ENCODE results near the gene CRADD.
"Not testable (repeated sequence)": the region's sequence is repeated elsewhere in the genome, so short reads cannot be mapped to it uniquely, and the experiment has no call there.

Gene CRADD

GRCh38 chr12:93883436-93884154 is 206.4 kb downstream of the CRADD start:
- DNase-seq: no peak

- DNase-seq: no peak
Observed at GRCh38 chr12:93884794-93885460, 207.8 kb downstream of the CRADD start.

DNA sequence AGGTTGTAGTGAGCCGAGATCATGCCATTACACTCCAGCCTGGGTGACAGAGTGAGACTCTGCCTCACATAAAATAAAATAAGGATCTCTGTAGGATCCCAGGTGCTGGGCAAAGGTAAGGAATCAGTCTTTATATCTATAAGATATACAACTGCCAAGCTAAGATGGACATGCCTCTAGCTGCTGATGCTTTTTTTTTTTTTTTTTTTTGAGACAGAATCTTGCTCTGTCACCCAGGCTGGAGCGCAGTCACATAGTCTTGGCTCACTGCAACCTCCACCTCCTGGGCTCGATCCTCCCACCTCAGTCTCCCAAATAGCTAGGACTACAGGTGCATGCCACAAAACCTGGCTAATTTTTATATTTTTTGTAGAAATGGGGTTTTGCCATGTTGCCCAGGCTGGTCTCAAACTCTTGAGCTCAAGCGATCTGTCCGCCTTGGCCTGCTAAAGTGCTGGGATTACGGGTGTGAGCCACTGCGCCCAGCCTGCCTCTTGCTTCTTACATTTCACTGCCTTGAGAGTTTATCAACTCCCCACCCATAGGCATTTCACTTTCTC is 208.9 kb downstream of the CRADD start:
- not testable (repeated sequence) for DNase-seq

- no peak for DNase-seq
Observed at GRCh38 chr12:93886533-93887511, 209.6 kb downstream of the CRADD start.

DNA sequence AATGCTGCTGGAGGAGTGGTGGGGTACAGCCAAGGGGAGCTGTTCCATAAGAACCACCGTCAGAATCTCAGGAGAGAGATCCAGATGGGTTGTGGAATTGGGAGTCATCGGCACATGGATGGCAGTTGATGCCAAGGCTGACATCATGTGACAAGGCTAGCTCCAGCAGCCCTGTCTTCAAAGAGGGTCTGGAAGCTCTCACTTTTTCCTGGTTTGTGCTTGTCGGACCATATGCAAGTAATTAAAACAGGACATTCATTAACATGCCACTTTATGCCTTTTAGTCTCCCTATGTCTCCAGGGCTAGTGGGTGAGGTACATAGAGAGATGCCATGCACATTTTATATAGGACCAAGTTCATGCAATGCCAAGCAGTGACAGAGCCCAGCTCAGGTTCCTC is 211.8 kb downstream of the CRADD start:
- no peak for DNase-seq

GRCh38 chr12:93889516-93890212 is 212.5 kb downstream of the CRADD start:
- DNase-seq: no peak

DNA sequence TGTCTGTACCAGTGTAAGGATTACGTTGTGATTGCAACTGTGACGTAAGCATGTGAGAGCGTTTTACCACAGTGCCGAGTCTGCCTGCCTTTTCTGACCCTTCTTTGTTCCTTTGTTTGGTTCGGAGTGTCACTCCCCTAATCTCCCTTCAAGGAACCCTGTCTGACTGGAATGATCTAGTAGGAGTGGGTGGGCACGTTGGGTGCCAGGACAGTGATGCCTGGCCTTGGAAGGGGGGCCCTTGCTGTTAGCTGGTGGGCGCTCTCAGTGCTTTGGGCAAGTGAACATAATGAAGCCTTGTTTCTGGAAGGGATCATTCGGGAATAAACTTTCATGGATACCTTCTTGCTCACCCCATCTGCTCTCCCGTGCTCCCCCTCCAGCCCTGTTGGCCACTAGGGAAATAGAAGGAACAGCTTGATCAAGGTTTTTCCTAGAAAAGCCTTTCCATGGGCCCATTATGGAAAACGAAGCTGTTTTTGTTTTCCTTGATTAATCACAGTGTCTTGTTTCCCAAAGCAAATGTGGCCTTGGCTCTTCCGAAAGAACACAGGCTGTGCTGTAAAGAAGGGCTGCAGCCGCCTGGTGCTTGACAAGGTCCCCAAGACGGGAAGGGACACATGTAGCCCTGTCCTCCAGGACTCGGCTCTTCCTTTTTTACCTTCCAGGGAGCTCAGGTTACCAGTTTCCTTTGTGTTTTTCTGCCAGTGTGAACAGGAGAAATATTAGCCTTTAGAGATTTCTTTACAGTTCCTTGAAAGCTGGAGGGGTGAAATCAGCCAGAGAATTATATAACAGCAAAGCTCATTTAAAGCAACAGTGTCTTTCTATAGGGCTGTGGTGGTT is 215.5 kb downstream of the CRADD start:
- peak; percentile 40 for DNase-seq

- DNase-seq: no peak
Observed at GRCh38 chr12:93894391-93895088, 217.4 kb downstream of the CRADD start.

DNA sequence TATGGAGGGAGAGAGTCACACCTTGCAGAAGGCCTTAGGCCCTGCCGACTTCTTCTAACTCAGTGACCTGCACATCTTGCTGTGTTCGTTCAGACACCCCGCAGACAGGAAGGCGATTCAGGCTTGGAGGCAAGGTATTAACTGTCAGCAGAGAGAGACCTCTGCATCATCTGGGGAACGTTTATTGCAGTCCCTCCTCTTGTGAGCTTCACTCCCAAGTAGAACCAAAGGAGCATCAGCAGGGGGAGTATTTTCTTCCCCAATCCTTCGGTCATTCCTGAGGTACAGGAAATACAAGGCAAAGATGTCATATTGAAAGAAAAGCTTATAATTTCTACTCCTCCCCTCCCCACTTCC is 217.9 kb downstream of the CRADD start:
- peak; percentile 67 for DNase-seq

- no peak for DNase-seq
Observed at GRCh38 chr12:93896427-93896826, 219.3 kb downstream of the CRADD start.

- no peak for DNase-seq
Observed at GRCh38 chr12:93896952-93897351, 219.8 kb downstream of the CRADD start.

DNA sequence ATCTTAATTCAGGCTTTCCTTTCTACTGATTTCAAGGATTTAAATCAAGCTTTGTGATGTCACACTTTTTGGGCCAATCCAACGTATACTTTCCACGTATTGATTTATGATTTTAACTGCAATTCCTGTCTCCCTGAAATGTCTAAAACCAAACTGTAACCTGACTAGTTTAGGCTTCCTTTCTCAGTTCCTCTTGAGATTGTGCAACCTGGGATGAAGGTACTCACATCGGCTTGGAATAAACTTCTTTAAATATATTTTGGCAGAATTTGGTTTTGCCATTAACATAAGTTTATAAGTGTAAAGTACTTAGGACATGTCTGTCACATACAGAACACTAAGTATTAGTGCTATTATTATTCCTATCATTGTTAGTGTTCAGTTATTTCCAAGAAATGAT is 224.6 kb downstream of the CRADD start:
- no peak for DNase-seq

DNA sequence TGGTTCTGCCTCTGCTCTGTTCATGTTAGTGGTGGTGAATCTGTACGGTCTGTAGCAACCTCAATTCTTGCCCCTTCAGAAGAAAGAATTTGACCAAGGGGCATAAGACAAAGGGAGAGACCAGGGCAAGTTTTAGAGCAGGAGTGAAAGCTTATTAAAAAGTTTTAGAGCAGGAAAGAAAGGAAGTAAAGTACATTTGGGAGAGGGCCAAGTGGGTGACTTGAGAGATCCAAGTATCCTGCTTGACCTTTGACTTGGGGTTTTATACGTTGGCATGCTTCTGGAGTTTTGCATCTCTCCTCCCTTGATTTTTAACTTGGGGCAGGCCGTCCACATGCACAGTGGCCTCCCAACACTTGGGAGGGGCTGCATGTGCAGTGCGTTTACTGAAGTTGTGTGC is 225.0 kb downstream of the CRADD start:
- DNase-seq: no peak

DNA sequence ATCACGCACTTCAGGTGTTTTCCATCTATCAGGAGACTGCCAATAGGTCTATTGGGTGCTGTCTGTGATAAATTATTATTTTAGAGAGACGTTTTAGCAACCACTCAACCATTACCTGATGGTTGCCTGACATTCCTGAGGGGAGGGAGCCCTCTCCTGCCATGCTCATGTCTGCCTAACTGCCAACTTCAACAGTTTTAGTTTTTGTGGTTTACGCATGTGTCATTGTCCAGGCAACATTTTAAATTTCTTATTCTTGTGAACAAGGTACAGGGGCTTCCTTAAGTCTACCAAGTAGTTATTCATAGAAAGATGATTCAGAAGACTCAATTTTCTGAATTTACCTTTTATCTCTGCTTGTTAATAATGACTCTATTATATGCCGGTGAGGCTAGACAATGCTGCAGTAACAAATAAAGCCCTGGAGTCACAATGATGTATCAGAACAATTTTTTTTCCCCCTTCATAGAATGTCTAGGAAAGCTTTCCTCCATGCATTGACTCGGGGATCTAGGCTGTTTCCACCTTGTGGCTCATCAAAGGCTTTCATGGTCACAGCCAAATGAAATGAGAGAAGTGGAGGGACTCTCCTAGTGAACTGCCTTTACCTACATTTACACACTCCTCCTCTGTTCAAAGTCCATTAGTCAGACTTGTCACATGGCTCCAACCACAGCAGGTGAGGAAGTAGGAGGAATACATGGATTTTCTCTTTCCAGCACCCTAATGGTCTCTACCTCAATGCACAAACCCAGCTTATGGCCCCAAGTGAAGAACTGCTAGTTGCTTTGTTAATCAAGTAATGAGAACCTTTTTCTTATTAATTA is 225.8 kb downstream of the CRADD start:
- DNase-seq: no peak

GRCh38 chr12:93904124-93904523 is 226.9 kb downstream of the CRADD start:
- DNase-seq: no peak

- DNase-seq: no peak
Observed at GRCh38 chr12:93908264-93908663, 231.1 kb downstream of the CRADD start.

- peak; percentile 70 for DNase-seq
Observed at GRCh38 chr12:93908846-93909567, 231.8 kb downstream of the CRADD start.

GRCh38 chr12:93911396-93911795 is 234.2 kb downstream of the CRADD start:
- no peak for DNase-seq

- no peak for DNase-seq
Observed at GRCh38 chr12:93912086-93912733, 235.0 kb downstream of the CRADD start.
